ENCODE data around the gene HIVEP2. TPM values are rescaled to one million over a fixed set of nuclear protein-coding genes. Genes with fewer than 3 reads are reported as not detected.

HIVEP2 gene
- total RNA-seq, 1 donor from 2014 or later: 7.9 TPM

- FAIRE-seq: no peak
These were observed 15.1 kb downstream of the HIVEP2 start for GRCh38 chr6:142929751-142930358.

GRCh38 chr6:142927904-142928303 is 17.1 kb downstream of the HIVEP2 start:
- FAIRE-seq: no peak
- TF ChIP-seq CTCF (IDR thresholded peaks at IDR 0.05; ENCODE audit: insufficient read depth, low read length, severe bottlenecking): no peak
- Histone ChIP-seq H3K27me3 (ENCODE audit: control insufficient read depth, insufficient read depth, low read length) (no peaks in the 10 kb centered on the region), H3K36me3 (ENCODE audit: control insufficient read depth, insufficient read depth, low read length) (no peaks in the 10 kb centered on the region), H3K4me3 (ENCODE audit: low read depth, low read length) (no peak overlapping the region)
- no peak for DNase-seq (ENCODE audit: low read depth)

More at GRCh38 chr6:142929751-142930358, 15.1 kb downstream of the HIVEP2 start:
- Histone ChIP-seq H3K4me3 (ENCODE audit: low read depth, low read length) (no peak overlapping the region), H3K27me3 (ENCODE audit: control insufficient read depth, insufficient read depth, low read length) (no peaks in the 10 kb centered on the region), H3K36me3 (ENCODE audit: control insufficient read depth, insufficient read depth, low read length) (no peaks in the 10 kb centered on the region)
- no peak for TF ChIP-seq CTCF (IDR thresholded peaks at IDR 0.05; ENCODE audit: insufficient read depth, low read length, severe bottlenecking)
- DNase-seq (ENCODE audit: low read depth): peak; percentile 44

GRCh38 chr6:142927271-142927580 is 17.8 kb downstream of the HIVEP2 start:
- FAIRE-seq (no peak), DNase-seq (ENCODE audit: low read depth) (no peak)
- no peaks in the 10 kb centered on the region for H3K36me3 ChIP-seq (ENCODE audit: control insufficient read depth, insufficient read depth, low read length)
- H3K4me3 ChIP-seq (ENCODE audit: low read depth, low read length): peak overlapping the region; percentile 56
- no peaks in the 10 kb centered on the region for H3K27me3 ChIP-seq (ENCODE audit: control insufficient read depth, insufficient read depth, low read length)
- no peak for TF ChIP-seq CTCF (IDR thresholded peaks at IDR 0.05; ENCODE audit: insufficient read depth, low read length, severe bottlenecking)

- peak; percentile 43 for DNase-seq (ENCODE audit: low read depth)
- FAIRE-seq: no peak
- Histone ChIP-seq H3K36me3 (ENCODE audit: control insufficient read depth, insufficient read depth, low read length) (no peaks in the 10 kb centered on the region), H3K4me3 (ENCODE audit: low read depth, low read length) (peak overlapping the region; percentile 56), H3K27me3 (ENCODE audit: control insufficient read depth, insufficient read depth, low read length) (no peaks in the 10 kb centered on the region)
- TF ChIP-seq CTCF (IDR thresholded peaks at IDR 0.05; ENCODE audit: insufficient read depth, low read length, severe bottlenecking): no peak
These were observed 18.3 kb downstream of the HIVEP2 start for GRCh38 chr6:142926494-142927270.

GRCh38 chr6:142926177-142926493 is 18.8 kb downstream of the HIVEP2 start:
- TF ChIP-seq CTCF (IDR thresholded peaks at IDR 0.05; ENCODE audit: insufficient read depth, low read length, severe bottlenecking): no peak
- Histone ChIP-seq H3K4me3 (ENCODE audit: low read depth, low read length) (peak overlapping the region; percentile 56), H3K36me3 (ENCODE audit: control insufficient read depth, insufficient read depth, low read length) (no peaks in the 10 kb centered on the region), H3K27me3 (ENCODE audit: control insufficient read depth, insufficient read depth, low read length) (no peaks in the 10 kb centered on the region)
- DNase-seq (ENCODE audit: low read depth) (no peak), FAIRE-seq (no peak)

Measured in bronchial epithelial cell (primary cell).